Fibroblast of mammary gland (primary cell): ENCODE data around the gene SKIDA1.
"Not testable (repeated sequence)": the region's sequence is repeated elsewhere in the genome, so short reads cannot be mapped to it uniquely, and the experiment has no call there.

Experiments
- DNase-seq: peaks from one replicate; pipeline ENCODE4 v3.0.0-alpha.2; 2010; ENCODE audit warnings: low read depth
- H3K4me3 ChIP-seq: 2 replicates; pipeline ENCODE4 v1.5.1; 2011; ENCODE audit warnings: low read depth, mild to moderate bottlenecking, low read length, moderate library complexity; ENCODE audit not compliant: control insufficient read depth
- CTCF ChIP-seq: conservative IDR thresholded peaks from 2 replicates; pipeline ENCODE4 v1.5.1; 2011; ENCODE audit warnings: low read depth, low read length, inconsistent platforms; ENCODE audit not compliant: control insufficient read depth, insufficient read depth

Gene SKIDA1

GRCh38 chr10:21547246-21547645 is 21.8 kb upstream of the SKIDA1 start:
- no peak overlapping the region for H3K4me3 ChIP-seq
- no peak for TF ChIP-seq CTCF
- no peak for DNase-seq

DNA sequence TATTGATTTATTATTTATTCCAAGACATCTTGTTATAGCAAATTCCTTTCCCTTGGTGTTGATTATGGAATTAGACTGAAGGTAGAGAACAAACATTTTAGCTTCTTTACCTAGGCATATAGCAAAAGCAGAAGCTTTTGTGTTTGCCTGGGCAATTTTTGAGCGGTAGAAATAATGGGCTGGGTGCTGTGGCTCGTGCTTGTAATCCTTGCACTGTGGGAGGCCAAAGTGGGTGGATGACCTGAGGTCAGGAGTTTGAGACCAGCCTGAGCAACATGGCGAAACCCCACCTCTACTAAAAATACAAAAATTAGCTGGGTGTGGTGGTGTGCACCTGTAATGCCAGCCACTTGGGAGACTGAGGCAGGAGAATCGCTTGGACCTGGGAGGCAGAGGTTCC is 15.2 kb upstream of the SKIDA1 start:
- not testable (repeated sequence) for DNase-seq, H3K4me3 ChIP-seq

DNA sequence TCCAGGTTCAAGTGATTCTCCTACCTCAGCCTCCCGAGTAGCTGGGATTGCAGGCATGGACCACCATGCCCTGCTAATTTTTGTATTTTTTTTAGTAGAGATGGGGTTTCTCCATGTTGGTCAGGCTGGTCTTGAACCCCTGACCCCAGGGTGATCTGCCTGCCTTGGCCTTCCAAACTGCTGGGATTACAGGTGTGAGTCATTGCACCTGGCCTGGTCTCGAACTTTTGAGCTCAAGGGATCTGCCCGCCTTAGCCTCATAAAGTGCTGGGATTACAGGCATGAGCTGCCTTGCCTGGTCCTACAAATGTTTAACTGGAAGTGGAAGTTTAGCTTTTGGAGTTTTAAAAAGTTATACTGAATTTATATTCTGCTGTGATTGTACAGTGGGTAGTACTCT is 11.4 kb upstream of the SKIDA1 start:
- no peak for TF ChIP-seq CTCF
- DNase-seq: no peak

DNA sequence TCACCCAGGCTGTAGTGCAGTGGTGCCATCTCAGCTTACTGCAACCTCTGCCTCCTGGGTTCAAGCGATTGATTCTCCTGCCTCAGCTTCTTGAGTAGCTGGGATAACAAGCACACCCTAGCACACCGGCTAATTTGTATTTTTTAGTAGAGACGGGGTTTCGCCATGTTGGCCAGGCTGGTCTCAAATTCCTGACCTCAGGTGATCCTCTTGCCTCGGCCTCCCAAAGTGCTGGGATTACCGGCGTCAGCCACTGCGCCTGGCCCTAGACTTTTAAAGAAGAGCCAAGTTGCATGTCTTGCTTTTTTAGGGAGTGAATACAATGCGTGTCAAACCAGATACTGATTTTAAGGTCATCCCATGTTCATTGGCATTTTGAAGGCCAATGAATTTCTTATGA is 10.5 kb upstream of the SKIDA1 start:
- peak overlapping the region; percentile 64 for H3K4me3 ChIP-seq
- not testable (repeated sequence) for DNase-seq

More for the DNA sequence above, 11.4 kb upstream of the SKIDA1 start:
- no peak overlapping the region for H3K4me3 ChIP-seq

DNA sequence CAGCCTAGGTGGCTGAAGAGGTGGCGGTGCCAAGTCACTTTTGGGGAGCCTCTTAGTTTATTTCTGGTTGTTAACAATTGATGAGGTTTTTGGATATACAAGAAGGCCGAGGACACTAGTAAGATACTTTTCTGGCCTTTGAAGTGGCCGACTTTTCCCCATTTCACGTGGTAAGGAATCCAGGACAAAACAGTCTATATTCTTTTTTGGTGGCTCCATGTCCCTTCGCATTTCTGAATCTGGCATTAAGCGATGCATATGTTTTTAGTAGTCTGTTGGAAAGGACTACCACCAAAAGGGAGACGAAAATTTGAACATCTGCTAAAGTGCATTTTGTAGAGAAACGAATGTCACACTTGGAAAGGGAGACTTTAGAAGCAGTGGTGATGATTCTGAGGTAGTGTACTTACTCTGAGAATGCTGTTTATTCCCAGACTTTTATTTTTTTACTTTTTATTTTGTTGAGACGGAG is 10.0 kb upstream of the SKIDA1 start:
- no peak for TF ChIP-seq CTCF
- H3K4me3 ChIP-seq: peak overlapping the region; percentile 64
- peak; percentile 12 for DNase-seq

DNA sequence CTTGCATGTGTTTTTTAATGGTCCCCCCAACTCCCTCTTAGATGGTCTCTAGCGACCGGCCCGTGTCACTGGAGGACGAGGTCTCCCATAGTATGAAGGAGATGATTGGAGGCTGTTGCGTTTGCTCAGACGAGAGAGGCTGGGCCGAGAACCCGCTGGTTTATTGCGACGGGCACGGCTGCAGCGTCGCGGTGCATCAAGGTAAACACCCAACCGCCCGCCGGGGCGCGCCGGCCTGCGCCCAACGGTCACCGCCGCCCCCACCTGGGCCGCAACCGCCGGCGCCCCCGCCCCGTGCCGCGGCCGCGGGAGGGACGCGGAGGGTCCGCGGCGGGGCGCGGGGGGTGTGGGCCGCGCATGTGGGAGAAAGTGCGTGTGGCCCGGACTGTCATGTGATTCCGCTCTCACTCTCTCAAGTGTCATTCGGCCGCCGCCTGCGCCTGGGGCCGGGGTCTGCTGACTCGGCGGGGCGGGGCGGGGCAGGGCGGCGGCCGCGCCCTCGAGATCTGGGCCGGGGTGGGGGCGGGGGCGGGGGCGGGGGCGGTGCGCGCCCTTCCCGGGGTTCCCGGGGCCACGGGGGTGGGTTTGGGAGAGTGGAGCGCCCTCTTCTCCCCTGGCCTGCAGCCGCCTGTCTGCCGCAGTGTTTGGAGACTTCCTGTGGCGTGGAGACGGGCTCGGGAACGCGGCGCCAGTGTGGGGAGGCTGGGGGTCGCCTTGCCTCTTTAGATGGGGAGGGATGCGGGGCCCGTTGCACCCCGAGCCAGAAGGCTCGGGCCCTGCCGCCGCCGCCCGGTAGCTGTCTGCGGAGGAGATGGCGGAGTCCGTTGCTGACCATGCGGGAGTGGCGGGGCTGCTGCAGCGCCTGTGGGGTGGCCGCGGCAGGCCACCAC is 9.4 kb upstream of the SKIDA1 start:
- TF ChIP-seq CTCF: no peak
- DNase-seq: peak; percentile 52
- H3K4me3 ChIP-seq: peak overlapping the region; percentile 64

DNA sequence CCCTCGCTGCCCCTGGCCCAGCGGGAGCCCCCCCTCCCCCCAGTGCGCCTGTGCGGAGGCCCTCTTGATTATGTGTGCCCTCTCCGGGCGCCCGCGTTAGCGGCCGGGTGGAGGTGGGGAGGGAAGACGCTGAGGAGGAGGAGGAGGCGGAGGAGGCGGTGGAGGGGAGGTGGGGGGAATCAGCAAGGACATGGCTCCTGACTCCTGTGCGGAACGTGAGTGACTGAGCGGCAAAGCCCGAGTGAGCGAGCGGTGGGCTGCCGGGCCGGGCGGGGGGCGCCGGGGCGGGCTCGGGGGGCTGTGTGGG is 8.8 kb upstream of the SKIDA1 start:
- H3K4me3 ChIP-seq: peak overlapping the region; percentile 63
- TF ChIP-seq CTCF: no peak
- DNase-seq: no peak
